ENCODE measurements around the gene ACD. TPM values are rescaled to one million over a fixed set of nuclear protein-coding genes. Genes with fewer than 3 reads are reported as not detected.
A peak's percentile ranks its signal among the peaks of the same experiment; 100 is the strongest.

ACD gene
- 10 to 100 TPM; 11.8 to 27.5 TPM for total RNA-seq

DNA sequence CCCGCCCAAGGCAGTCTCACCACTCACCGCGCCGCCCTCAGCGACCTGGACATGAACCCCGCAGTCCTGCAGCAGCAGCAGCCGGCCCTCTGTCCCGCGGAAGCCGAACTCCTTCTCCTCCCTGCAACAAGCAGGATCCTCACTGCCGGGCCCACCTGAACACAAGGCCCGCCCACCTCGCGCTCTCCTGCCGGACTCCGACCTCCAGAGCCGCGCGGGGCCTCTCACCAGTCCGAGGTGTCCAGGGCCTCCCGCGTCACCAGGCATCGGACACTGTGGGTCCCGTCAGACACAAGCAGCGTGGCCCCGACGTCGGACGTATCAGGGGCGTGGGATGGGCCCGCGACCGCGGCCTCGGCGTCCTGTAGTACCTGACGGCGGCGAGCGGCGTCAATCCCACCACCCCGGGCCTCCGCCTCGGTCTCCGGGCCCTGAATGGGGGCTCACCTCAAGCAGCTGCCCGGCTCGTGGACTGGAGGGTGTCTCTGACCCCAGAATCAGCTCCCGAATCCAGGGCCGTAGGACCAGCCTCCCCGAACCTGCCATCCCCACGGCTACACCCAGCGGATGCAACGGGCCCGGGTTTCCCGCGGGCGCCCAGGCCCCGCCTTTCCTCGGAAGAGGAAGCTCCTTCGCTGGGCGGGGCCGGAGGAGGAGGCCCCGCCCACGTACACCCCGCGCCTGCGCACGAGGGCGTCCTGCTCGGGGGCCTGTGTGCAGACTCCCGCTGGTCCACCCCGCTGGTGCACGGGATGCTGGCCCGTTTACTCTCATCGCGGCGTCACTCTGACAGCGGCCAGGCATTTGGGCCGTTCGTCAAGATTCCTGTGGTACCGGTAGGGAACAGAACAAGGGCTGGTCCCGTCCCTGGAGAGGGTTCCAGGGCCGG, at the start of gene ACD:
ACD (minus strand) TSS at position 586 of the 889 bp plus-strand sequence; CDS start at position 546, 40 bp downstream.
- peak; percentile 95 for DNase-seq
- TF ChIP-seq, protein P1, sequence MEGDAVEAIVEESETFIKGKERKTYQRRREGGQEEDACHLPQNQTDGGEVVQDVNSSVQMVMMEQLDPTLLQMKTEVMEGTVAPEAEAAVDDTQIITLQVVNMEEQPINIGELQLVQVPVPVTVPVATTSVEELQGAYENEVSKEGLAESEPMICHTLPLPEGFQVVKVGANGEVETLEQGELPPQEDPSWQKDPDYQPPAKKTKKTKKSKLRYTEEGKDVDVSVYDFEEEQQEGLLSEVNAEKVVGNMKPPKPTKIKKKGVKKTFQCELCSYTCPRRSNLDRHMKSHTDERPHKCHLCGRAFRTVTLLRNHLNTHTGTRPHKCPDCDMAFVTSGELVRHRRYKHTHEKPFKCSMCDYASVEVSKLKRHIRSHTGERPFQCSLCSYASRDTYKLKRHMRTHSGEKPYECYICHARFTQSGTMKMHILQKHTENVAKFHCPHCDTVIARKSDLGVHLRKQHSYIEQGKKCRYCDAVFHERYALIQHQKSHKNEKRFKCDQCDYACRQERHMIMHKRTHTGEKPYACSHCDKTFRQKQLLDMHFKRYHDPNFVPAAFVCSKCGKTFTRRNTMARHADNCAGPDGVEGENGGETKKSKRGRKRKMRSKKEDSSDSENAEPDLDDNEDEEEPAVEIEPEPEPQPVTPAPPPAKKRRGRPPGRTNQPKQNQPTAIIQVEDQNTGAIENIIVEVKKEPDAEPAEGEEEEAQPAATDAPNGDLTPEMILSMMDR (IDR thresholded peaks at IDR 0.05): no peak
- intact Hi-C loops (cut with DNase I): loop anchor here (10.0 kb wide), 2 partner anchors 115 to 135 kb away; partner anchors contain the start of gene RIPOR1

DNA sequence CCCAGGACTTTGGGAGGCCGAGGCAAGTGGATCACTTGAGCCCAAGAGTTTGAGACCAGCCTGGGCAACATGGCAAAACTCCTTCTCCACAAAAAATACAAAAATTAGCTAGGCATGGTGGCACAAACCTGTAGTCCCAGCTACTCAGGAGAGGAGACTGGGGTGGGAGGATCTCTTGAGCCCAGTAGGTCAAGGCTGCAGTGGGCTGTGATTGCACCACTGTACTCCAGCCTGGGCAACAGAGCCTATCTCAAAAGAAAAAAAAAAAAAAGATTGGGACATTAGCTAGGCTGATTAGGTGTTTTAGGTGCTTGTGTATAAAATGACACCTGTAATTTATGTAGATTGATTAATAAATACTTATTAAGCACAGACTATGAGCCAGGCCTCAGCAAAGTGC, 49.0 kb upstream of the ACD start:
- Histone ChIP-seq H3K27me3 (no peaks in the 10 kb centered on the region), H3K36me3 (no peaks in the 10 kb centered on the region), H3K9me3 (no peaks in the 10 kb centered on the region), H3K4me1 (no peaks in the 10 kb centered on the region), H3K9ac (ENCODE audit: low read depth in 2 of 2, low read length in 2 of 2) (no peak overlapping the region), H3K4me3 (no peak overlapping the region), H3K27ac (no peak overlapping the region)
- intact Hi-C loops (cut with DNase I): no loop called here
- no peak for DNase-seq
- TF ChIP-seq, protein P1 (IDR thresholded peaks at IDR 0.05): no peak

More for the DNA sequence above, at the start of gene ACD:
- Histone ChIP-seq H3K27me3 (peaks cover 3% of the 10 kb centered on the region), H3K4me3 (peak within 1 kb of the TSS; percentile 90), H3K9ac (ENCODE audit: low read depth in 2 of 2, low read length in 2 of 2) (peak within 1 kb of the TSS; percentile 86 to 90), H3K9me3 (no peaks in the 10 kb centered on the region), H3K36me3 (no peaks in the 10 kb centered on the region), H3K27ac (peak within 1 kb of the TSS; percentile 90), H3K4me1 (peaks cover 12% of the 10 kb centered on the region)

DNA sequence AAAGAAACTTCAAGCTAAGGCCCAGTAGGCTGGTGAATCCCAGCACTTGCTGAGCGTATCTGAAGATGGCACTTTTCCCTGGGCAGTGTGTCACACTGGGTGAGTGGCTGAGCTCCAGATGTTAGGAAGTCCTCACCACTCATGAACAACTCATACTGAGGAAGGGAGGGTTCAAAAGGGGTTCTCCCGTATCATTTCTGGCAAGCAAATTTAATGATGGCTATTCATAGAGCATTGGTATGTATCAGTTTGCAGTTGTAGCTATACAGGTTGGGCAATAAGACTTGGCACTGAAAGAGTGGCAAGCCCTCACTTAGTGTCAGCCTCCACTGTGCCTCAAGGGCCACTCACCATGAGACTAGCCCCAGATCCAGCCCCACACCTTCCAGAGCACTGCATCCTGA, 48.3 kb upstream of the ACD start:
- Histone ChIP-seq H3K27me3 (no peaks in the 10 kb centered on the region), H3K4me3 (no peak overlapping the region), H3K27ac (no peak overlapping the region), H3K9me3 (no peaks in the 10 kb centered on the region), H3K9ac (ENCODE audit: low read depth in 2 of 2, low read length in 2 of 2) (no peak overlapping the region), H3K36me3 (no peaks in the 10 kb centered on the region), H3K4me1 (no peaks in the 10 kb centered on the region)
- no peak for DNase-seq
- TF ChIP-seq, protein P1 (IDR thresholded peaks at IDR 0.05): no peak
- intact Hi-C loops (cut with DNase I): no loop called here

DNA sequence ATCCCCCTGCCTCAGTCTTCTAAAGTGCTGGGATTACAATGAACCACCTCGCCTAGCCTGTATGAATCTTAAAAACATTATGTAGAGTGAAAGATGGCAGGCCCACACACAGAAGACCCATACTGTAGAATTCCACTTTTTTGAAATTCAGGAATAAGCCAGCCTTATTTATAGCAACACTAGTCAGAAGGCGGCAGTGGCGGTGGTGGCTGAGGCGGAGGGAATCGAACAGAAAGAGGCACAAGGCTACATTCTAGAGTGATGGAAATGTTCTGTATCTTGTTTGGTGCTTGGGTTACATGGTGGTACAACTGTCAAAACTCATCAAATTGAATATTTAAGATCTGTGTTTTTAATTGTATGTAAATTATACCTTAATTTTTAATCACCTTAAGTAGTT, 47.7 kb upstream of the ACD start:
- Histone ChIP-seq H3K9ac (ENCODE audit: low read depth in 2 of 2, low read length in 2 of 2) (no peak overlapping the region), H3K9me3 (no peaks in the 10 kb centered on the region), H3K4me3 (no peak overlapping the region), H3K27ac (no peak overlapping the region), H3K27me3 (no peaks in the 10 kb centered on the region), H3K36me3 (no peaks in the 10 kb centered on the region), H3K4me1 (no peaks in the 10 kb centered on the region)
- intact Hi-C loops (cut with DNase I): no loop called here
- TF ChIP-seq, protein P1 (IDR thresholded peaks at IDR 0.05): no peak
- no peak for DNase-seq

DNA sequence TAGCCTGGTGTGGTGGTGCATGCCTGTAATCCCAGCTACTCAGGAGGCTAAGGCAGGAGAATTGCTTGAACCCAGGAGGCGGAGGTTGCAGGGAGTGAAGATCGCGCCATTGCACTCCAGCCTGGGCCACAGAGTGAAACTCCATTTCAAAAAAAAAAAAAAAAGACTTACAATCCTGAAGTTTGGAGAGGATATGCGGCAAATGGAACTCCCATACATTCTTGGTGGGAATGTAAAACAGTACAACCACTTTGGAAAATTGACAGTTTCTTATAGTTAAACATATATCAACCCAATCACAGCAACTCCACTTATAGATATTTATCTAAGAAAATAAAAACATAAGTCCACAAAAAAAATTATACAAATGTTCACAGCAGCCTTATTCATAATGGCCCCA, 47.1 kb upstream of the ACD start:
- H3K27me3 ChIP-seq: no peaks in the 10 kb centered on the region
- H3K9ac ChIP-seq (ENCODE audit: low read depth in 2 of 2, low read length in 2 of 2): no peak overlapping the region
- H3K9me3 ChIP-seq: no peaks in the 10 kb centered on the region
- H3K4me3 ChIP-seq: no peak overlapping the region
- no peak overlapping the region for H3K27ac ChIP-seq
- no peak for DNase-seq
- no peaks in the 10 kb centered on the region for H3K36me3 ChIP-seq
- intact Hi-C loops (cut with DNase I): no loop called here
- TF ChIP-seq, protein P1 (IDR thresholded peaks at IDR 0.05): no peak
- no peaks in the 10 kb centered on the region for H3K4me1 ChIP-seq

Measured in colonic mucosa (tissue), 4 donors.